NCI-H1436 treated with DMSO at 0.1 percent for 48 hours (cell line): Measurements from ENCODE around the gene GRIN2B.

ENCODE experiments used
- DNase-seq: peaks from one replicate; lab custom pipeline; 2025; lab: John Stamatoyannopoulos, UW

Gene GRIN2B

DNA sequence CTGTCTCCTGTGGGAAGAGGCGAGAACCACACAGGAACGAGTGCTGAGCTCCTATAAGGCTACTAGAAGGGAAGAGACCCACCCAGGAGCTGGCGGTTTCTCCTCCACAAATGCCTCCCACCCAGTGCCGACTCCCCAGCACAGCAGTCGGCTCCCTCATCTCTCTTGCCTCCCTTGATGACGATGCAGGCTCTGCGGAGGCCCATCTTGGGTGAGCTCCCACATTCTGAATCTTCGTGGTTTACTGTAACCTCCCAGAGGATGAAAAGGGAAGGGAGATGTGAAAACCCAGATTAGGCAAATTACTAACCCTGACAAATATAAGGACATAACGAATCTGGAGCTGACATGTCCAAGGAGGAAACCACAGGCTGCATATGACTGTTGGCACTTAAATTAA is 23.8 kb downstream of the GRIN2B start:
- DNase-seq = no peak

DNA sequence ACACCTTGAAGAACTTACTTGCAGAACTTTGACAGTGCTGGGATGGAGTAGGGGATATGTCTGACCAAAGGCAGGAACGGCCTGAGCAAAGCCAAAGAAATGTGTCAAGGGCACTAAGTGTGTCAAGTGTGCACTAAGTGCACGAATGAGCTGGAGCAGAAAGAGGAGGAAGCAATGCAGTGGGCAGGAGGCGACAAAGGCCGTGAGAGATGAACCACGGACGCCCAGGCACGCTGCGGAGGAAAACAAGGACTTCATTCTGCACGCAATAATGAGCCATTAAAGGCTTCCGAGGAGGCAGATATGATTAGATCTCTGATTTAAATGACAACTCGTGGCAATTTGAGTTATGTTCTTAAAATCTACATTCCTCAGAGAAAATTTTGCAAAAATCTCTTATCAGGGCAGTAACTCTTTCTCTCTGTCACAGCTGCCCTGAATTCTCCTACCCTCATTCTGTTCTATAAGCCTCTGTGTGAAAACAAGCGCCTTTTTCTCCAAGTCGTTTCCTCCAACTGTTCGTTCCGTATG is 25.3 kb downstream of the GRIN2B start:
- DNase-seq = no peak

DNA sequence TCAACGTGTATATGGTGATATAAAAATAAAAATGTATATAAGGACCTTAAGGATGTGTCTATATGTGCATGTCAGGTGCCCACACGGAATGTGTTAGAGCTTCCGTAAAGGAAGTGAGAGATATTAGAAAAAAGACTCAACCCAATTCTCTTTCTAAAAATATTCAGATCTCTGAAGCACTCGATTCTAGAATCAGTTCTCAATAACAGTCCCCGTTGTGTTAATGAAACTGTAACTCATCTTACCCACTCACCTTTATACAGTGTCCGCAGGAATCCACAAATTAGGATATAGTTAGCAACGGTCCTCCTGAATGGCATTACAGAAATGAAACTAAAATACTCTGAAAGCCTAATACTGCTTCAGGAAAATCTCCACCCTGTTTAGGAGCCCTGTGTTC is 29.3 kb downstream of the GRIN2B start:
- DNase-seq = no peak

DNA sequence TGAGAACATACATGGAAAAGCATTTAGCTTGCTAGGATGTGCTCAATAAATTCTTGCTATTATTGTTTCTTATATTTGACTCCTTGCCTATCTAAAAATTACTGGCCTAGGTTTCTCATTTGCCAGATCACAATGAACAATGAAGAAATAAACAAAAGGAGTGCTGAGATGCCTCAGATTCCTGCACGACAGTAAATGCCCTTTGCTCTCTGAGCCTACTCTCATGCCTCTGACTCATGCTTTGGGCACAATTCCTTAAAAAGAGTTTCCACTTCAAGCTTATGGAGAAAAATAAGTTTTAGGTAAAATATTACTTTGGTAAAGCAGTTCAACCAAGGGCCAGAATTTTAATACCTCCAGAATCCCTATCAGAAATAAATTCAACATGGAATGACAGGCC is 30.9 kb downstream of the GRIN2B start:
- DNase-seq = no peak

DNA sequence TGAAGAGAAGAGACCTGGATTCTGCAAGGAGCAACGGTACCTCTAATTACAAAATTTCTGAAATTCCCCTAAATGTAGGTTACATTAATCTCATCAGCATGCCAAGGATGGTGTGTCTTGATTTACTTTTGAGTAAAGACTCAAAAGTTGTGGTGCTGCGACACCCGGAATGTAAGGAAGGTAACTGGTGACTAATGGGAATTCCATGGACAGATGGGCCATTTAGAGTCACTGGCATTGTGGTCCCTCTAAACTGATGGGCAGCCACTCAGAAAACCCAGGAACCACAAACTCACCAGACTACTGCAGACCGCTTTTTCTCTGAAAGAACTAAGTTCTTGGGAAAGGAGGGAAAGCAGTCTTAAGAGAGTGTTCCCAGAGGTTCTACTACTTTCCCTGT is 32.8 kb downstream of the GRIN2B start:
- DNase-seq = no peak

DNA sequence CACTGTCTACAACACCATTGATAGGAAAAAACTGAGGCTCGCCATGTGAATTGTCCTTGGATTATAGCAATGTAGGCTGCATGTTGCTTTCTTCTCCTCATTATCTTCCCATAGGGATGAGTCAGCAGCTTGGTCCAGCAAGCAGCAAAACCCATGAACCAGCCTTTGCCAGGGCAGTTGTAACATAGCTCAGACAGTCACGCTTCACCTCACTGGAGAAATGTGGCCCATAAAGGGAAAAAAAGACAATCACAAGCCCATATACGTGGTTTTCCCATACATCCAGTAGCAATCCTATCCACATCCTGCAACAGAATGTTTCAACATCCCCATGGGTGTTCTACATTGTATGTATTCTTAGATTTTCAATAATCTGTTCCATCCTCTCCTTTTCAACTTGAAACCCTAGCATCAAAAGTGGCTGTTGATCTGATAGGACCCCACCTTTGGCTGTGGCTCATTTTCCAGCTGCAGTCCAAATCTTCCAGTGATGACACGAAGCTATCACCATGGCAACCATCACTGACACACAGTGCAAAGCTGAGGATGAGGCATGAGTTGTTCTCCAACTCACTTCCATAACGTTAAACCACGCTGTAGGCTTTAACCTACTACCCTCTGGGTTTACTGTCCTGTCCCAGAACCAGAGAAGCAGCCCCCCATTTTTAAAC is 34.0 kb downstream of the GRIN2B start:
- no peak for DNase-seq

DNA sequence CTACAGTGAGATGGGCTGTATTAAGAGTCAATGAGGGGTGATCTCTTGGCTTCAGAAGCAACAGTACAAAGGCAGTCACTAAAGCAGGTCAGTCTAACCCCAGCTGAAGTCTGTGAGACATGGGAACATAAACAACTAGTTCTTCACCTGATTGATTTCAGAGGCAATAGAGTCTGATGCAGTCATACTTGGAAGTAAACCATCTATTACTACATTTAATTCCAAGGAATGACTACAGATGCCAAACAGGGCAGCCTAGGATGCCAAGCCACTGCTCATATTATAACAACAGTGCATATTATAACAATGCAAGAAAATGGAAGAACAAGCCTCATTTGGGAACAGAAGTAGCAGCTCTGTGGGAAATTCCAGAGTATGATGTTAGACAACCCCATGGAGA is 35.8 kb downstream of the GRIN2B start:
- no peak for DNase-seq

DNA sequence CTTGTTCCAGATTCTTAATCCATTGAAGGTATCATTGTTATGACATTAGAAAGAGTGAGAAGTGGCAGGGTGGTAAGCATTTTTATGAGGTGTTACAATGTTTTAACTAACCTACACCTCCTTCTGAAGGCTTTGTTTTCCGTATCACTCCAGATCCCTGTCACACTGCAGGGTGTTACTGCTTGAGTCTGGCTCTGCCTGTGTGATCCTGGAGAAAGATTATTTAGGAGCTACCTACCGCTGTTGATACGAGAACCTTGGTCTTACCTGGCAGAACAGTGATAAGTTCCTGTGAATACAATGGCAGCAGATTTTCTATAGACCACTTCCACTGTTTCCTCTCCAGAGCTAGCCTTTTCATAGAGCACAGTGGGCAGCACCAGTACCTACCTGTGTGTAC is 36.2 kb downstream of the GRIN2B start:
- DNase-seq = no peak

DNA sequence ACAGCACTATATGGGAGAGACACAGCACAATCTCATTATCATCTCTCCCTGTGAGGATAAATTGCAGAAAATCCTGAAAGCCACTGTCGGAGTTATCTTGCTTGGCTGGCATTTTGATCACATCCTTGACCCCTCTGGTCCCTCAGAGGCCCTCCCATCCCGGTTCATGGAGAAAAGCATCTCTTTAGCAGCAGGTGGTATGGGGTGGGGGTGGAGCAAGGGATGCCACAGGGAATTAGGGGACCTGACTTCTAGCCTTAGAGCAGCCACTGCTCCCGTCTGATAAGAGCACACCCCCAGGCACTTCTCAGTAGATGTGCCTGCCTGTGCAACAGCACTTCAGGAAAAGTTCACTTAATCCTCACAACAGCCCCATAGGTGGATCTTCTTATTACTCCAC is 38.6 kb downstream of the GRIN2B start:
- DNase-seq = no peak

DNA sequence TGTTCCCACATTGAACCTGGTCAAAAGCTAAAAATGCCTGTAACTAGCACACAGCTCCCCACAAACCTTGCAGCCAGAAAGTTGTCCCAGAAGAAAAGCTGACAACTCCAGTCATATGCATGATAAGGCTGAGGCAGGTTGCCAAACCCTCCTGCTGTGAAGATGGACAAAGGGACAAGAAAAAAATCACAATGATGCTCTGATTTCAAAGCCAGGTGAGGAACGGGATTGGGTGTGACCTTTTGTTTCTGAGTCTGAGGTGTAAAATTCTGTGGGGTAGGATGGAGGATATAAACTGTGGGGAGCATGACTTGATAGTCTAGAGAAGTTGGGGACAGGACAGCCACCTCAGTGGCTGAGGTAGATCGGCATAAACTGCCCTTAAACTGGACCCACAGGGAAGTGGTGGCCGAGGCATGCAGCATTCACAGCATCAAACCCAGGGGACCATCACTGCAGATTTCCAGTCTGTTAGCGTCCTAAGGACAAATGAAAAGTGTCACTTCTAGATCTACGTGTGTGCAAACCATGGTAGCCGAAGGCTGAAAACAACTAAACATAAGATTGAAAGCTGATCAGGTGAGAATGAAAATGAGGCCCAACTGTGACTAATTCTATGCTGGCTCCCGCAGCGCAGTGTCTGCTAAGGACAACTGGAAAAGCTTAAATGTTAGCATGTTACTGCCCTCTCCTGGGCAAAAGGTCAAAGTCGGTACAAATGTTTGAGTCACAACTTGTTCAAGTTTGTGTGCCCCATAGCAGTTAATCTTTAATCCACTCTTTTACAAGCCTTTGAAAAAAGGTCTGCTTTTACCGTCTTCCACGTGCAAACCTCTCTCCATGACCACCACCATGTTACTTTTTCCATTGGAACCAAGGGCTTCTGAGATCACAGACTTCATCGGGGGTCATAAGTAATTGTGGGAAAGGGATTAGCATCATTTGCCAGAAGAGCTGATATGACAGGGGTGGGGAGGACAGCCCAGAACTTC is 39.8 kb downstream of the GRIN2B start:
- DNase-seq = no peak

DNA sequence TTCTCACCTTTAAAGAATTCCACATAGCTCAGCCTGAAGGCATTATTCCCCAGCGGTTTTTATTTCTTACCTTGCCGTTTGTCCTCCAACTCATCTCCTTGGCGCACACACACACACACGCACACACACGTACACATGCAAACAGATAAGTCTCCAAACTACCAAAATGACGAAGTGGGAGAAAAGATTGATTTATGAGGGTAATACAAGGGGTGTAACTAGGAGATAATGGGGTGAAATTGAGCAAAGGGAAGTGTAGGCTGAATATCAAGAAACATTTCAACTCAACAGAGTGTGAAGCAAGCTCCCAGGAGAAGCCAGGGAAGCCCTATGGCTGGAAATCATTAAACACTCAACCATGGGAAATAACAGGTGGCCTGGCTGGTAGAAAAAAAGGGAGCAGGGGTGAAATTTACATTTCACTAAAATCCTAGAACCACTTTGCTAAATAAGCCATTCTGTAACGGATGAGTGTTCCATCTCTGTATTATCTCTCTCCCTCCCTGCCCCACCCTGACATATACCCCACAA is 41.0 kb downstream of the GRIN2B start:
- no peak for DNase-seq

DNA sequence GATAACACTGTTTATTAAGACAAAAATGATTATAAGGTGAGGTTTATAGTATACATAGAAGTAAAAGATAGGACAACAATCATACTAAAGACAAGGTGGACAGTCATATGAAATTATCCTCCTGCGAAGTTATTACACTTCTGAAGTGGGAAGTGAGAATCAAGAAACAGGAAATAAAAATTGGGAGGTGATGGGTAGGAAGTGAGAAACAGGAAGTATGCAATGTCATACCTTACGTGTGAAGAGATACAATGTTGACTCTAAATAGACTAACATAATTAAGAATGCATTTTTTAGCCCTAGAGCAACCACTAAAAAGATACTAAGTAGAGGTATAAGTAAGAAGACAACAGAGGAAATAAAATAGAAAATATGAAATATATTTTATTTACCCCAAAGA is 43.7 kb downstream of the GRIN2B start:
- no peak for DNase-seq

DNA sequence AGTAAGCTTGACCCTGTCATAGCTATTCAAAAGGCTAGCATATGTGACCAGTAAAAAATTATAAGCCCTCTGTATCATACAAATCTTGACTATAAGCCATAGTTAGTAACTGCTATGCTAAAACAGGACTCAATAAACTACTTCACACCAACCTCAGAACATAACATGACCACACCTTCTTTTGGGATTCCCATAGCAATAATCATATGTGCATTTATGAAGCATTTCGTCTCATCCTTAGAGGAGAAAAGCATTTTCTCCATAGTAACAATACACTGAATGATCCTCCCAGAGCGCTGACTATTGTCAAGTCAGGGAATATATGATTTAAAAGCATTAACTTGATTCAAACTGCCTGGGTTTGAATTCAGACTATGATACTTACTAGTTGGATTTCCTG is 46.2 kb downstream of the GRIN2B start:
- no peak for DNase-seq
